GM23248 (cell line): Measurements from ENCODE around the gene IGSF5.

Experiments used
- EZH2 ChIP-seq: fragments of 200-600 bp; sonication (generic); IDR thresholded peaks from 2 replicates; pipeline ENCODE4 v1.6.1; 2018; ENCODE audit warnings: antibody characterized with exemption, mild to moderate bottlenecking; ENCODE audit not compliant: insufficient read depth, poor library complexity, severe bottlenecking
- EZH2phosphoT487 ChIP-seq: fragments of 200-600 bp; sonication (generic); IDR thresholded peaks from 2 replicates; pipeline ENCODE4 v1.6.1; 2018; ENCODE audit warnings: antibody characterized with exemption, moderate library complexity, mild to moderate bottlenecking, low read depth; ENCODE audit not compliant: insufficient read depth

DNA sequence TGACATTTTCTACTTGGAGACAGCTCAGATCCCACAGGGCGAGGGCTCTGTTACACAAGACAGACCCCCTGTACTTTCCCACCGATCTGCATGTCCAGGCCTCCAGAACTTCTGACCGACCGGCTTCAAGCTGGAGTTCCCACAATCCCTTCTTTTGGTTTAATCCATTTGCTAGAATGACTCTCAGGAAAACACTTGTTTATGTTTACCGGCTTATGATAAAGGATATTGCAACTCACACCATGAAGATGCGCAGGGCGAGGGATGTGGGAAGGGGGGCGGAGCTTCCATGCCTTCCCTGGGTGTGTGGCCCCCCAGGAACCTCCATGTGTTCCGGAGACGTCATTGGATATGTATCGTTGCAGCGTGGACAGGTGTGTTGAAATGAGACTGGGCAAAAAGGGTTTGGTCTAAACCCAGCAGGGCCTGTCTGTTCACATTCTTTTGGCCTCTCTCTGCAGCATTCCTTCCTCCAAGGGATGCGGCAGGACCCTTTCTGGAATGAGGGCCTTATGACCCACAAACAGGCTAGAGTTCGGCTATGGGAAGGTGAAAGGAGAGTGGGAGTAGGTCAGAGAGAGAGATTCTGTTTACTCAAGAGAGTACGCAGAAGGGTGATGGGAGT lies 7.5 kb upstream of the IGSF5 start:
- TF ChIP-seq EZH2 (no peak), EZH2phosphoT487 (no peak)
